Measurements from ENCODE around the gene CLDN6. TPM values are rescaled to one million over a fixed set of nuclear protein-coding genes. Genes with fewer than 3 reads are reported as not detected.

The CLDN6 gene
- total RNA-seq, 1 donor from 2014 or later: 0.32 TPM

- no peak for TF ChIP-seq CTCF (IDR thresholded peaks at IDR 0.05)
- H3K4me3 Mint-ChIP-seq (ENCODE audit: unreplicated experiment): no peak overlapping the region
- DNase-seq (ENCODE audit: extremely low spot score, unreplicated experiment): no peak
- no peaks in the 10 kb centered on the region for H3K9me3 Mint-ChIP-seq (ENCODE audit: unreplicated experiment)
- peaks cover 6% of the 10 kb centered on the region for H3K36me3 Mint-ChIP-seq (ENCODE audit: unreplicated experiment)
- no peak overlapping the region for H3K27ac Mint-ChIP-seq (ENCODE audit: unreplicated experiment)
- H3K4me1 Mint-ChIP-seq (ENCODE audit: unreplicated experiment): peaks cover 3% of the 10 kb centered on the region
- peaks cover 18% of the 10 kb centered on the region for H3K27me3 Mint-ChIP-seq (ENCODE audit: unreplicated experiment)
Observed at GRCh38 chr16:3050487-3050886, 32.5 kb upstream of the CLDN6 start.

DNA sequence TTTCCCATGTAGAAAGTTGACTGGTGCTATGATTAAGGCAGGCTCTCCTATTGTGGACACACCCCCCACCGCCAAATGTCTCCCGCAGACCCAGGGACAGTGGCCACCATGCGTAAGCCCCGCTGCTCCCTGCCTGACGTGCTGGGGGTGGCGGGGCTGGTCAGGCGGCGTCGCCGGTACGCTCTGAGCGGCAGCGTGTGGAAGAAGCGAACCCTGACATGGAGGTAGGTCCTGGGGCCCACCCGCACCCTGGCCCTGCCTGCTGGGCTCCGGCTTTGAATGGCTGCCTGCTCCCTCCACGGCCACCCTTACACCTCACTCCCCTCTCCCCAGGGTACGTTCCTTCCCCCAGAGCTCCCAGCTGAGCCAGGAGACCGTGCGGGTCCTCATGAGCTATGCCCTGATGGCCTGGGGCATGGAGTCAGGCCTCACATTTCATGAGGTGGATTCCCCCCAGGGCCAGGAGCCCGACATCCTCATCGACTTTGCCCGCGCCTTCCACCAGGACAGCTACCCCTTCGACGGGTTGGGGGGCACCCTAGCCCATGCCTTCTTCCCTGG is 32.0 kb upstream of the CLDN6 start:
- no peak overlapping the region for H3K4me3 Mint-ChIP-seq (ENCODE audit: unreplicated experiment)

GRCh38 chr16:3047387-3047720 is 29.4 kb upstream of the CLDN6 start:
- peaks cover 14% of the 10 kb centered on the region for H3K4me1 Mint-ChIP-seq (ENCODE audit: unreplicated experiment)
- peak overlapping the region; percentile 62 for H3K4me3 Mint-ChIP-seq (ENCODE audit: unreplicated experiment)
- no peak for DNase-seq (ENCODE audit: extremely low spot score, unreplicated experiment)
- no peaks in the 10 kb centered on the region for H3K36me3 Mint-ChIP-seq (ENCODE audit: unreplicated experiment)
- no peak for TF ChIP-seq CTCF (IDR thresholded peaks at IDR 0.05)
- no peaks in the 10 kb centered on the region for H3K9me3 Mint-ChIP-seq (ENCODE audit: unreplicated experiment)
- no peak overlapping the region for H3K27ac Mint-ChIP-seq (ENCODE audit: unreplicated experiment)
- peaks cover 25% of the 10 kb centered on the region for H3K27me3 Mint-ChIP-seq (ENCODE audit: unreplicated experiment)

More for the DNA sequence above, 32.0 kb upstream of the CLDN6 start:
- no peak for TF ChIP-seq CTCF (IDR thresholded peaks at IDR 0.05)
- no peak for DNase-seq (ENCODE audit: extremely low spot score, unreplicated experiment)
- no peaks in the 10 kb centered on the region for H3K9me3 Mint-ChIP-seq (ENCODE audit: unreplicated experiment)
- H3K27ac Mint-ChIP-seq (ENCODE audit: unreplicated experiment): no peak overlapping the region
- H3K36me3 Mint-ChIP-seq (ENCODE audit: unreplicated experiment): peaks cover 6% of the 10 kb centered on the region
- H3K27me3 Mint-ChIP-seq (ENCODE audit: unreplicated experiment): peaks cover 21% of the 10 kb centered on the region
- peaks cover 7% of the 10 kb centered on the region for H3K4me1 Mint-ChIP-seq (ENCODE audit: unreplicated experiment)

DNA sequence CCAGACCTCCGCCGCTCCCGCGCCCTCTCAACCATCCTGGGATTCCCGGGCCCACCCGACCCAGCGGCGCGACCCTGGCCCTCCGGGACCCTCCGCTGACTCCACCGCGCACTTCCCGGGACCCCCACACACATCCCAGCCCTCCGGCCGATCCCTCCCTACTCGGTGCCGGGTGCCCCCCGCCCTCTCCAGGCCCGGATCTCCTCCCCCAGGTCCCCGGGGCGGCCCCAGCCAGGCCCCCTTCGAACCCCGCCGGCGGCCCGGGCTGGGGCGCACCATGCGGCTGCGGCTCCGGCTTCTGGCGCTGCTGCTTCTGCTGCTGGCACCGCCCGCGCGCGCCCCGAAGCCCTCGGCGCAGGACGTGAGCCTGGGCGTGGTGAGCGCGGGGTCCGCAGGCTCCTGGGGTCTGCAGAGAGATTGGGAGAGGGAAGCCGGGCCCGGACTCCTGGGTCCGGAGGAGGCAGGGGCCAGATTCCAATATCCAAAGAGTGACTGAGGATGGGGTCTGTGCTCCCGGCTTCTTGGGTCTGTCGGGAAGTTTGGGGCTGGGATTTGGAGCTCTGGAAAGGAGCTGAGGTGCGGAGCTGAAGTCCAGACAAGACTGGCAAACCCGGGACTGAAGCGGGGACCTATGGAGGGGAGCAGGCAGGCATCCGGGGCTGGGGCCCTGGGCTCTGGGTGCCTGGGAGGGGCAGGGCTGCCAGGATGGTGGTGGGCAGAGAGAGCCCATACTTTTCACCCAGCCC is 28.8 kb upstream of the CLDN6 start:
- H3K9me3 Mint-ChIP-seq (ENCODE audit: unreplicated experiment): no peaks in the 10 kb centered on the region
- H3K27me3 Mint-ChIP-seq (ENCODE audit: unreplicated experiment): peaks cover 25% of the 10 kb centered on the region
- peaks cover 14% of the 10 kb centered on the region for H3K4me1 Mint-ChIP-seq (ENCODE audit: unreplicated experiment)
- TF ChIP-seq CTCF (IDR thresholded peaks at IDR 0.05): no peak
- H3K4me3 Mint-ChIP-seq (ENCODE audit: unreplicated experiment): peak overlapping the region; percentile 62
- no peak for DNase-seq (ENCODE audit: extremely low spot score, unreplicated experiment)
- H3K27ac Mint-ChIP-seq (ENCODE audit: unreplicated experiment): no peak overlapping the region
- no peaks in the 10 kb centered on the region for H3K36me3 Mint-ChIP-seq (ENCODE audit: unreplicated experiment)

GRCh38 chr16:3045758-3046640 is 28.0 kb upstream of the CLDN6 start, which contains the start of gene MMP25:
TSS of gene MMP25 (plus strand) at chr16:3046561. CDS start at chr16:3046918, 357 bp downstream.
- peaks cover 14% of the 10 kb centered on the region for H3K4me1 Mint-ChIP-seq (ENCODE audit: unreplicated experiment)
- H3K36me3 Mint-ChIP-seq (ENCODE audit: unreplicated experiment): no peaks in the 10 kb centered on the region
- no peak for TF ChIP-seq CTCF (IDR thresholded peaks at IDR 0.05)
- no peak for DNase-seq (ENCODE audit: extremely low spot score, unreplicated experiment)
- H3K4me3 Mint-ChIP-seq (ENCODE audit: unreplicated experiment): peak within 1 kb of the TSS; percentile 77
- peak within 1 kb of the TSS; percentile 23 for H3K27ac Mint-ChIP-seq (ENCODE audit: unreplicated experiment)
- H3K9me3 Mint-ChIP-seq (ENCODE audit: unreplicated experiment): no peaks in the 10 kb centered on the region
- H3K27me3 Mint-ChIP-seq (ENCODE audit: unreplicated experiment): peaks cover 25% of the 10 kb centered on the region

Measured in osteocyte (in vitro differentiated cells).